ENCODE data around the gene NKAPD1.

The NKAPD1 gene

GRCh38 chr11:112114460-112114859 lies 40.4 kb downstream of the NKAPD1 start:
- WGBS, 2 experiments = 93 to 97% methylated on average over 1 to 2 of the region's 2 CpGs
- Histone ChIP-seq H3K4me3 (ENCODE audit: insufficient read depth, low read depth, low read length) (no peak overlapping the region), H3K9me3 (ENCODE audit: control insufficient read depth, low read length) (no peaks in the 10 kb centered on the region), H3K27ac (ENCODE audit: insufficient read depth, low read depth, low read length, poor library complexity, severe bottlenecking) (no peak overlapping the region), H3K4me1 (ENCODE audit: control insufficient read depth, insufficient read depth, low read length) (no peaks in the 10 kb centered on the region), H3K27me3 (ENCODE audit: control insufficient read depth, insufficient read depth, low read length, poor library complexity, severe bottlenecking) (no peaks in the 10 kb centered on the region), H3K36me3 (ENCODE audit: control insufficient read depth, insufficient read depth, low read length) (no peaks in the 10 kb centered on the region)

- Histone ChIP-seq H3K27ac (ENCODE audit: insufficient read depth, low read depth, low read length, poor library complexity, severe bottlenecking) (no peak overlapping the region), H3K27me3 (ENCODE audit: control insufficient read depth, insufficient read depth, low read length, poor library complexity, severe bottlenecking) (no peaks in the 10 kb centered on the region), H3K36me3 (ENCODE audit: control insufficient read depth, insufficient read depth, low read length) (no peaks in the 10 kb centered on the region), H3K4me1 (ENCODE audit: control insufficient read depth, insufficient read depth, low read length) (no peaks in the 10 kb centered on the region), H3K4me3 (ENCODE audit: insufficient read depth, low read depth, low read length) (no peak overlapping the region), H3K9me3 (ENCODE audit: control insufficient read depth, low read length) (no peaks in the 10 kb centered on the region)
- 85 to 86% methylated on average over 5 of the region's 5 CpGs for WGBS, 2 experiments
Measured at GRCh38 chr11:112115386-112115785, 41.3 kb downstream of the NKAPD1 start.

- Histone ChIP-seq H3K4me1 (ENCODE audit: control insufficient read depth, insufficient read depth, low read length) (no peaks in the 10 kb centered on the region), H3K36me3 (ENCODE audit: control insufficient read depth, insufficient read depth, low read length) (no peaks in the 10 kb centered on the region), H3K4me3 (ENCODE audit: insufficient read depth, low read depth, low read length) (no peak overlapping the region), H3K27ac (ENCODE audit: insufficient read depth, low read depth, low read length, poor library complexity, severe bottlenecking) (no peak overlapping the region), H3K27me3 (ENCODE audit: control insufficient read depth, insufficient read depth, low read length, poor library complexity, severe bottlenecking) (no peaks in the 10 kb centered on the region), H3K9me3 (ENCODE audit: control insufficient read depth, low read length) (no peaks in the 10 kb centered on the region)
- WGBS, 2 experiments = 86 to 94% methylated on average over 1 to 2 of the region's 2 CpGs
Measured at GRCh38 chr11:112118176-112118575, 44.1 kb downstream of the NKAPD1 start.

GRCh38 chr11:112121981-112122615 lies 48.0 kb downstream of the NKAPD1 start:
- 88 to 92% methylated on average over 4 to 5 of the region's 5 CpGs for WGBS, 2 experiments
- Histone ChIP-seq H3K27ac (ENCODE audit: insufficient read depth, low read depth, low read length, poor library complexity, severe bottlenecking) (no peak overlapping the region), H3K36me3 (ENCODE audit: control insufficient read depth, insufficient read depth, low read length) (no peaks in the 10 kb centered on the region), H3K27me3 (ENCODE audit: control insufficient read depth, insufficient read depth, low read length, poor library complexity, severe bottlenecking) (no peaks in the 10 kb centered on the region), H3K4me1 (ENCODE audit: control insufficient read depth, insufficient read depth, low read length) (no peaks in the 10 kb centered on the region), H3K9me3 (ENCODE audit: control insufficient read depth, low read length) (no peaks in the 10 kb centered on the region), H3K4me3 (ENCODE audit: insufficient read depth, low read depth, low read length) (no peak overlapping the region)

GRCh38 chr11:112123129-112123528 lies 49.0 kb downstream of the NKAPD1 start:
- Histone ChIP-seq H3K9me3 (ENCODE audit: control insufficient read depth, low read length) (no peaks in the 10 kb centered on the region), H3K4me3 (ENCODE audit: insufficient read depth, low read depth, low read length) (no peak overlapping the region), H3K36me3 (ENCODE audit: control insufficient read depth, insufficient read depth, low read length) (no peaks in the 10 kb centered on the region), H3K27me3 (ENCODE audit: control insufficient read depth, insufficient read depth, low read length, poor library complexity, severe bottlenecking) (no peaks in the 10 kb centered on the region), H3K27ac (ENCODE audit: insufficient read depth, low read depth, low read length, poor library complexity, severe bottlenecking) (no peak overlapping the region), H3K4me1 (ENCODE audit: control insufficient read depth, insufficient read depth, low read length) (no peaks in the 10 kb centered on the region)
- 95 to 98% methylated on average over 4 of the region's 4 CpGs for WGBS, 2 experiments

- H3K27me3 ChIP-seq (ENCODE audit: control insufficient read depth, insufficient read depth, low read length, poor library complexity, severe bottlenecking) = no peaks in the 10 kb centered on the region
- H3K4me1 ChIP-seq (ENCODE audit: control insufficient read depth, insufficient read depth, low read length) = no peaks in the 10 kb centered on the region
- no peaks in the 10 kb centered on the region for H3K9me3 ChIP-seq (ENCODE audit: control insufficient read depth, low read length)
- no peak overlapping the region for H3K4me3 ChIP-seq (ENCODE audit: insufficient read depth, low read depth, low read length)
- WGBS, 2 experiments = 91 to 98% methylated on average over 2 of the region's 2 CpGs
- no peaks in the 10 kb centered on the region for H3K36me3 ChIP-seq (ENCODE audit: control insufficient read depth, insufficient read depth, low read length)
- no peak overlapping the region for H3K27ac ChIP-seq (ENCODE audit: insufficient read depth, low read depth, low read length, poor library complexity, severe bottlenecking)
Measured at GRCh38 chr11:112127056-112127455, 53.0 kb downstream of the NKAPD1 start.

GRCh38 chr11:112128483-112129121 lies 54.5 kb downstream of the NKAPD1 start:
- no peak overlapping the region for H3K4me3 ChIP-seq (ENCODE audit: insufficient read depth, low read depth, low read length)
- no peaks in the 10 kb centered on the region for H3K36me3 ChIP-seq (ENCODE audit: control insufficient read depth, insufficient read depth, low read length)
- 84 to 85% methylated on average over 3 of the region's 3 CpGs for WGBS, 2 experiments
- H3K9me3 ChIP-seq (ENCODE audit: control insufficient read depth, low read length) = no peaks in the 10 kb centered on the region
- no peaks in the 10 kb centered on the region for H3K27me3 ChIP-seq (ENCODE audit: control insufficient read depth, insufficient read depth, low read length, poor library complexity, severe bottlenecking)
- H3K27ac ChIP-seq (ENCODE audit: insufficient read depth, low read depth, low read length, poor library complexity, severe bottlenecking) = no peak overlapping the region
- no peaks in the 10 kb centered on the region for H3K4me1 ChIP-seq (ENCODE audit: control insufficient read depth, insufficient read depth, low read length)

GRCh38 chr11:112129656-112130055 lies 55.6 kb downstream of the NKAPD1 start:
- Histone ChIP-seq H3K9me3 (ENCODE audit: control insufficient read depth, low read length) (no peaks in the 10 kb centered on the region), H3K27me3 (ENCODE audit: control insufficient read depth, insufficient read depth, low read length, poor library complexity, severe bottlenecking) (no peaks in the 10 kb centered on the region), H3K36me3 (ENCODE audit: control insufficient read depth, insufficient read depth, low read length) (no peaks in the 10 kb centered on the region), H3K4me3 (ENCODE audit: insufficient read depth, low read depth, low read length) (no peak overlapping the region), H3K27ac (ENCODE audit: insufficient read depth, low read depth, low read length, poor library complexity, severe bottlenecking) (no peak overlapping the region), H3K4me1 (ENCODE audit: control insufficient read depth, insufficient read depth, low read length) (no peaks in the 10 kb centered on the region)
- WGBS, 2 experiments = 93 to 99% methylated on average over 5 of the region's 5 CpGs

GRCh38 chr11:112132737-112133136 lies 58.6 kb downstream of the NKAPD1 start:
- Histone ChIP-seq H3K4me3 (ENCODE audit: insufficient read depth, low read depth, low read length) (no peak overlapping the region), H3K4me1 (ENCODE audit: control insufficient read depth, insufficient read depth, low read length) (no peaks in the 10 kb centered on the region), H3K27me3 (ENCODE audit: control insufficient read depth, insufficient read depth, low read length, poor library complexity, severe bottlenecking) (no peaks in the 10 kb centered on the region), H3K27ac (ENCODE audit: insufficient read depth, low read depth, low read length, poor library complexity, severe bottlenecking) (no peak overlapping the region), H3K9me3 (ENCODE audit: control insufficient read depth, low read length) (no peaks in the 10 kb centered on the region), H3K36me3 (ENCODE audit: control insufficient read depth, insufficient read depth, low read length) (no peaks in the 10 kb centered on the region)
- WGBS, 2 experiments = 92 to 93% methylated on average over 2 of the region's 2 CpGs

- no peaks in the 10 kb centered on the region for H3K9me3 ChIP-seq (ENCODE audit: control insufficient read depth, low read length)
Measured at GRCh38 chr11:112134473-112134872, 60.4 kb downstream of the NKAPD1 start.

More at GRCh38 chr11:112134473-112134872, 60.4 kb downstream of the NKAPD1 start:
- H3K36me3 ChIP-seq (ENCODE audit: control insufficient read depth, insufficient read depth, low read length) = no peaks in the 10 kb centered on the region
- no peak overlapping the region for H3K4me3 ChIP-seq (ENCODE audit: insufficient read depth, low read depth, low read length)
- no peak overlapping the region for H3K27ac ChIP-seq (ENCODE audit: insufficient read depth, low read depth, low read length, poor library complexity, severe bottlenecking)
- H3K27me3 ChIP-seq (ENCODE audit: control insufficient read depth, insufficient read depth, low read length, poor library complexity, severe bottlenecking) = no peaks in the 10 kb centered on the region
- 95 to 99% methylated on average over 2 of the region's 4 CpGs for WGBS, 2 experiments
- no peaks in the 10 kb centered on the region for H3K4me1 ChIP-seq (ENCODE audit: control insufficient read depth, insufficient read depth, low read length)

All from ectodermal cell (in vitro differentiated cells).